Fibroblast of villous mesenchyme (primary cell): Measurements from ENCODE around the gene BLVRA. TPM values are rescaled to one million over a fixed set of nuclear protein-coding genes. Genes with fewer than 3 reads are reported as not detected.
A peak's percentile ranks its signal among the peaks of the same experiment; 100 is the strongest.

Source experiments
- DNase-seq: peaks from one replicate; pipeline ENCODE4 v3.0.0-alpha.2; 2010; ENCODE audit warnings: low read depth
- H3K4me3 ChIP-seq: 2 replicates; pipeline ENCODE4 v1.5.1; 2011; ENCODE audit warnings: low read depth, mild to moderate bottlenecking, low read length
- CTCF ChIP-seq: IDR thresholded peaks from 2 replicates; pipeline ENCODE4 v1.5.1; 2012; ENCODE audit warnings: low read depth, mild to moderate bottlenecking, low read length; ENCODE audit not compliant: insufficient read depth
- total RNA-seq: library from RNA; depleted of rRNA; stranded (reverse); fragments of >200 nt; gene quantifications from 2 replicates; pipeline ENCODE4 v1.2.3, GENCODE V29; 2012

Gene BLVRA
- total RNA-seq, 1 donor, result 14.7 TPM

- no peak overlapping the region for H3K4me3 ChIP-seq
- no peak for DNase-seq
- no peak for TF ChIP-seq CTCF
Measured at GRCh38 chr7:43757073-43757720, 1.3 kb upstream of the BLVRA start.

GRCh38 chr7:43758822-43759683, 573 bp downstream of the BLVRA start:
- no peak for TF ChIP-seq CTCF
- peak; percentile 52 for DNase-seq

GRCh38 chr7:43760861-43761260, 2.4 kb downstream of the BLVRA start:
- no peak for DNase-seq
- no peak for TF ChIP-seq CTCF
- H3K4me3 ChIP-seq, result no peak overlapping the region

More at GRCh38 chr7:43758822-43759683, 573 bp downstream of the BLVRA start:
- H3K4me3 ChIP-seq, result peak overlapping the region; percentile 71

GRCh38 chr7:43761382-43761781, 2.9 kb downstream of the BLVRA start:
- TF ChIP-seq CTCF, result no peak
- no peak for DNase-seq
- no peak overlapping the region for H3K4me3 ChIP-seq

GRCh38 chr7:43761938-43762692, 3.6 kb downstream of the BLVRA start:
- no peak for DNase-seq
- no peak overlapping the region for H3K4me3 ChIP-seq
- TF ChIP-seq CTCF, result no peak

GRCh38 chr7:43763183-43763582, 4.7 kb downstream of the BLVRA start:
- no peak overlapping the region for H3K4me3 ChIP-seq
- no peak for TF ChIP-seq CTCF
- no peak for DNase-seq
